Measurements from ENCODE around the gene CLCN3.
"Not testable (repeated sequence)": the region's sequence is repeated elsewhere in the genome, so short reads cannot be mapped to it uniquely, and the experiment has no call there.

- not testable (repeated sequence) for TF ChIP-seq CTCF (conservative IDR thresholded peaks at IDR 0.05; ENCODE audit: low read depth, low read length); RAD21 (IDR thresholded peaks at IDR 0.05; ENCODE audit: low read length); CEBPB (IDR thresholded peaks at IDR 0.05; ENCODE audit: low read depth, low read length)
Measured at GRCh38 chr4:169771556-169772080, 151.2 kb downstream of the CLCN3 start.
